Epithelial cell of proximal tubule (primary cell): Measurements from ENCODE around the gene STXBP2. TPM values are rescaled to one million over a fixed set of nuclear protein-coding genes. Genes with fewer than 3 reads are reported as not detected.

Experiments used
- DNase-seq: peaks from one replicate; pipeline ENCODE4 v3.0.0-alpha.2; 2011; ENCODE audit warnings: low read depth
- H3K4me3 ChIP-seq: 2 replicates; pipeline ENCODE4 v1.5.1; 2011; ENCODE audit warnings: low read depth, mild to moderate bottlenecking, low read length
- total RNA-seq: library from RNA; depleted of rRNA; stranded (reverse); fragments of >200 nt; gene quantifications from 2 replicates; pipeline ENCODE4 v1.2.3, GENCODE V29; 2015
- TF ChIP-seq, protein P1 (sequence below): conservative IDR thresholded peaks from 2 replicates; pipeline ENCODE4 v1.5.1; 2012; ENCODE audit warnings: low read depth, mild to moderate bottlenecking, low read length

STXBP2 gene
- total RNA-seq, 1 donor from 2014 or later, result 49.4 TPM

- TF ChIP-seq, protein P1, sequence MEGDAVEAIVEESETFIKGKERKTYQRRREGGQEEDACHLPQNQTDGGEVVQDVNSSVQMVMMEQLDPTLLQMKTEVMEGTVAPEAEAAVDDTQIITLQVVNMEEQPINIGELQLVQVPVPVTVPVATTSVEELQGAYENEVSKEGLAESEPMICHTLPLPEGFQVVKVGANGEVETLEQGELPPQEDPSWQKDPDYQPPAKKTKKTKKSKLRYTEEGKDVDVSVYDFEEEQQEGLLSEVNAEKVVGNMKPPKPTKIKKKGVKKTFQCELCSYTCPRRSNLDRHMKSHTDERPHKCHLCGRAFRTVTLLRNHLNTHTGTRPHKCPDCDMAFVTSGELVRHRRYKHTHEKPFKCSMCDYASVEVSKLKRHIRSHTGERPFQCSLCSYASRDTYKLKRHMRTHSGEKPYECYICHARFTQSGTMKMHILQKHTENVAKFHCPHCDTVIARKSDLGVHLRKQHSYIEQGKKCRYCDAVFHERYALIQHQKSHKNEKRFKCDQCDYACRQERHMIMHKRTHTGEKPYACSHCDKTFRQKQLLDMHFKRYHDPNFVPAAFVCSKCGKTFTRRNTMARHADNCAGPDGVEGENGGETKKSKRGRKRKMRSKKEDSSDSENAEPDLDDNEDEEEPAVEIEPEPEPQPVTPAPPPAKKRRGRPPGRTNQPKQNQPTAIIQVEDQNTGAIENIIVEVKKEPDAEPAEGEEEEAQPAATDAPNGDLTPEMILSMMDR, result no peak
- DNase-seq, result no peak
- H3K4me3 ChIP-seq, result no peak overlapping the region
Measured at GRCh38 chr19:7614859-7615741, 21.8 kb upstream of the STXBP2 start.

GRCh38 chr19:7617172-7617571 lies 19.7 kb upstream of the STXBP2 start:
- H3K4me3 ChIP-seq, result no peak overlapping the region
- TF ChIP-seq, protein P1, result no peak
- no peak for DNase-seq

DNA sequence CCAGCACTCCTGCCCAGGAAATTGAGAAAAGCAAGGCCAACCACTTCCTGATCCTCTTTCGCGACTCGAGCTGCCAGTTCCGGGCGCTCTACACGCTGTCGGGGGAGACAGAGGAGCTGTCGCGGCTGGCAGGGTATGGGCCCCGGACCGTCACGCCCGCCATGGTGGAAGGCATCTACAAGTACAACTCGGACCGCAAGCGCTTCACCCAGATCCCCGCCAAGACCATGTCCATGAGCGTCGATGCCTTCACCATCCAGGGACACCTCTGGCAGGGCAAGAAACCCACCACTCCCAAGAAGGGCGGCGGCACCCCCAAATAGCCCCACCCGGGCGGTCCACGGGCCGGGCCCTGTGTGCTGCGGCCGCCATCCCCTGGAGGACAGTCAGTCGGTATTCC lies 19.2 kb upstream of the STXBP2 start:
- no peak for DNase-seq
- TF ChIP-seq, protein P1, result no peak
- H3K4me3 ChIP-seq, result no peak overlapping the region

- DNase-seq, result no peak
- TF ChIP-seq, protein P1, result no peak
- no peak overlapping the region for H3K4me3 ChIP-seq
Measured at GRCh38 chr19:7618348-7618747, 18.6 kb upstream of the STXBP2 start.

DNA sequence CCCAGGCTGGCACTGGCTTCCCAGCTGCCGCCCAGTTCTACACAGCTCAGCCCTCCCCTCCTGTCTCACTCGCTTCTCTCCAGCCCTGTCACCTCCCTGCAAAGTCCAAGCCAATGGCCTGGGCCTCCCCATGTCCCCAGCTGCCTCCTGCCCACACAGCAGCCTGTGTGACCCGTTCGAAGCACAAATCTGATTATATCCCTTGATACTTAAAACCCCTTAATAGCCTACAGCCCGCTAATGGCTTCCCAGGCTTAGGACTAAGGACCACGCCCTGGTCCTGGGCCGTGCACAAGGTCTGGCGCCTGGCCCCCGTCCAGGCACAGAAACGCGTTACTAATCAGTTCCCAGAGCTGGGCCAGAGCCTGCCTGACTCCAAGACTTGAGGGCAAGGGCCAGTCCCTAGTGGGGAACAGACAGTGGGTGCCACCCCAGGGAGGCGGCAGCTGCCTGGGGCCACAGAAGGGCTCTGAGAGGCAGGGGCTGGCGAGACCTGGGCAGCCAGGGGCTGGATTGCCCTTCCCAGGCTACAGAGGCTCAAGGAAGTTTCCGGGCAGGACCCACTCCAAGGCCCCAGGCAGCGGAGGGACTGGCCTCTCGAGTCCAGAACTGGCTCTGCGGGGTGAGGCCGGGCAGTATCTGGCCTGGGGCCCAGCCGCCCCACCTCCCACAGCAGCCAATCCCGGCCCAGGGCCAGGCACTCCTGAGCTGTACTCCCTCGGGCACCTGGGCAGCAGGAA lies 18.0 kb upstream of the STXBP2 start:
- DNase-seq, result no peak
- TF ChIP-seq, protein P1, result no peak
- H3K4me3 ChIP-seq, result no peak overlapping the region

- H3K4me3 ChIP-seq, result no peak overlapping the region
- TF ChIP-seq, protein P1, result no peak
- no peak for DNase-seq
Measured at GRCh38 chr19:7619671-7620441, 17.1 kb upstream of the STXBP2 start.
